Activated CD4-positive, alpha-beta T cell treated with anti-CD3 and anti-CD28 coated beads for 4 hours (primary cell): Measurements from ENCODE around the gene CCDC85A.
"Not testable (repeated sequence)": the region's sequence is repeated elsewhere in the genome, so short reads cannot be mapped to it uniquely, and the experiment has no call there.

Experiments
- DNase-seq, 2 donors: peaks; one replicate each; pipeline ENCODE4 v3.0.0-alpha.2; 2020

CCDC85A gene

GRCh38 chr2:56183643-56184499 is at the start of gene CCDC85A:
Gene CCDC85A, plus strand, starts transcription at chr2:56183990. Its CDS starts 635 bp downstream, at chr2:56184625.
- peak; percentile 22 to 32 for DNase-seq

- DNase-seq: no peak
Measured at GRCh38 chr2:56134861-56135260, 48.9 kb upstream of the CCDC85A start.

- not testable (repeated sequence) for DNase-seq
Measured at GRCh38 chr2:56142497-56143061, 41.2 kb upstream of the CCDC85A start.

DNA sequence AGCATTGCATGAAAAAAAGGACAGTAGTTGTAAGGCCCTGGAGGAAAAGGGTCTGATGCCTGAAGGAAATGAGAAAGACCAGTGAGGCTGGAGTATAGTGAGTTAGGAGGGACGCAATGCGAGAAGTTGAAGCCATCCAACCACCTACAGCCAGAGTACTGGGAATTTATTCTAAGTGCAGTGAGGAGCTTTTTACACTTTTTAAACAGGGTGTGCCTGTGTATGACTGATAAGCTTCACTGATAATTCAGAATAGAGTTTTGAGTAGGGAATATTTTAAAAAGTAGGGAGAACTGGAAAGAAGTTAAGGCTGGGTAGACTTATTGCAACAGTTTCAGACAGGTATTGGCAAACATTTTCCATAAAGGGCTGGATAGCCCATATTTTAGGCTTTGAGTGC is 35.9 kb upstream of the CCDC85A start:
- DNase-seq: no peak

- DNase-seq: no peak
Measured at GRCh38 chr2:56148825-56149224, 35.0 kb upstream of the CCDC85A start.

GRCh38 chr2:56151841-56152240 is 31.9 kb upstream of the CCDC85A start:
- DNase-seq: no peak

DNA sequence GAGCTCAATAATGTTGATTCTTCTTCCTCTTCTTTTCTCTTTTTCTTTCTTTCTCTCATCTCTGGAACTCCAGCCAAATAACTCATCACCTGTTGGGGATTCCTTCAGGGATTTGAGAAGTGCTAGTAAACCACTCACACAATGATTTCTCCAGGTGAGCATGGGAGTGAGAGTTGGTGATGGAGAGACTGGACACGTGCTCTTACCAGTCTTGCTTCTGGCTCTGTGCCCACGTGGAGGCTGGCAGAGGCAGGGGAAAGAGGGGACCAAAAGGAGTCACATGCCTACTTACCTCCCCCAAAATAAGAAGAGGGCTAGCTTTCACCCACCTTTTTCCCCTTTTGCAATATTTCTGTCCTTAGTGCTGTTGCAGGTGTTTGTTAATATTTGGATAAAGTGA is 28.6 kb upstream of the CCDC85A start:
- no peak for DNase-seq

DNA sequence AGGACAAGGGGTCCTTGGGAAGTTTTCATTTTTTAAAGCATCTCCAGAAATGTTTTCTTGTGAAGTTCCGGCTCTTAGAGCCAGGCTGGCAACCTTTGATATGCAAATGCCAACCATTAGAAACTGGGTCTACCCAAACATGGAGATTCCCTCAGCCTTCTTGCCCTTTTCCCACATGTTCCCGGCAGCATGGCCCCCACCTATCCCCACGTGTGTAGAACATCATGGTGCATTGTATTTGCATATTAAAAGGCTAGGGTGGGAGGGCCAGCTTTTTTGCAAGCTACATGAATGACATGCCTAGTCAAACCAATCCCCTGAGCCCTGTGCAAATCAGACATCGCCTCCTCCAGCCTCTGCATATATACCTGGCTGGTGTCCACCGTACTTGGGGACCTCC is 23.9 kb upstream of the CCDC85A start:
- DNase-seq: not testable (repeated sequence)

GRCh38 chr2:56167616-56168562 is 15.9 kb upstream of the CCDC85A start:
- DNase-seq: no peak

GRCh38 chr2:56169521-56169920 is 14.3 kb upstream of the CCDC85A start:
- no peak for DNase-seq

- DNase-seq: no peak
Measured at GRCh38 chr2:56170504-56170903, 13.3 kb upstream of the CCDC85A start.

DNA sequence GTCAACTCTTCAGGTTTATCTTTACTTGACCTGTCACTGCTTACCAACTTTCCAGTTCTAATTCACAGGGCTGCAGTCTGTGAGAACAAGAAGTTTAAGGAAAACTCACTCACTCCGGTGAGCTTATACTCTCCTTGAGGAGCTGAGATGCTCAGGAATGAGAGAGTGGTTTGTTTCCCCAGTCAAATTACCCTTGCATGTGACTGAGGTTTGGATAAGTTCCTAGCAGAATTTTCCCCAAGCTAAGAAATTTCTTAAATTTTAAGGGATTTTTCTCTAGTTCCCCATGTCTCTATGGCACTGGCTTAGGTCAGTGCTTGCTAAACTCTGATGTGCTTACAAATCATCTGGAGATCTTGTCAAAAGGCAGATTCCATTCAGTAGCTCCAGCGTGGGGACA is 12.8 kb upstream of the CCDC85A start:
- DNase-seq: no peak

DNA sequence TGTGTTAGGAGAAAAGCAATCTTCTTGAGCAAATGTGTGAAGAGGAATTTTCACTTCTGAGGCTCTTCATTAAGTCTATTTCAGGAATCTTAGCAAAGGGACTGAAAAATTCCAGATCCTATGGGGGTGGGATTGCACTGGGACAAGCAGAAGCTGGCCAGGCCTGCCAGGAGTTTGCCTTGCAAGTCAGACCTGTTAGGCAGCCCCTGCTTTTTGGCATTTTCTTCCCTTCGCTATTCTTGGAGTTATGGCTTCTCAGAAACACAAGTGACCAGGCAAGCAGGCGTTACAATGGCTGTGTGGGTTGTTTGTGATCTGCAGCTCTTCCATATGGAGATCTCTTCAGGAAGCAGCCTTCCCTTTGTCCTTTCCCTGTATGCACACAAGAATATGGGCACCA is 8.0 kb upstream of the CCDC85A start:
- no peak for DNase-seq

- no peak for DNase-seq
Measured at GRCh38 chr2:56177420-56178220, 6.2 kb upstream of the CCDC85A start.

- no peak for DNase-seq
Measured at GRCh38 chr2:56179931-56180330, 3.9 kb upstream of the CCDC85A start.

DNA sequence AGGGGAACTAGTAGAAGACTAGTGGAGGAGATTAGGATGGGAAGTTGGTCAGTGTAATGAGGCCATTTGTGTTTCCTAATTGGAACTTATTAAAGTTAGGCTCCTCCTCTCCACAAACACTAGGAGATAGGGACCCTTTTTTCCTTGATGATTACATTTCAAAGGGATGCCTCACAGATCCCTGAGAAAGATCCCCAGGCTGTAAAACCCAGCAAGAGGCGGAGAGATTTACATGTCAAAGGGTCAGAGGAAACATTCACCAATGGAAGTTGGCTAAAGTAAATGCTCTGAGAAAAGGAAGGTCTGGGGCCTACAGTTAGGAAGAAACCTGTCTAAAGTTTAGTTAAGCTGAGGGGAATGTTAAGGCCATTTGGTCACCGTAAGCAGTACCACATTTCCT is 1.4 kb upstream of the CCDC85A start:
- DNase-seq: no peak

- no peak for DNase-seq
Measured at GRCh38 chr2:56184500-56185011, 766 bp downstream of the CCDC85A start.

GRCh38 chr2:56185101-56185581 is 1.4 kb downstream of the CCDC85A start:
- no peak for DNase-seq

GRCh38 chr2:56185582-56186046 is 1.8 kb downstream of the CCDC85A start:
- DNase-seq: no peak

- DNase-seq: no peak
Measured at GRCh38 chr2:56191617-56192016, 7.8 kb downstream of the CCDC85A start.

- DNase-seq: no peak
Measured at GRCh38 chr2:56192664-56193305, 9.0 kb downstream of the CCDC85A start.
